ENCODE data around the gene ZNF688.

- TF ChIP-seq CTCF (IDR thresholded peaks at IDR 0.05; ENCODE audit: low read depth, low read length, poor library complexity, severe bottlenecking), result no peak
- no peak for TF ChIP-seq EZH2phosphoT487 (IDR thresholded peaks at IDR 0.05; ENCODE audit: borderline replicate concordance, low read length)
Measured at GRCh38 chr16:30603945-30604315, 32.4 kb upstream of the ZNF688 start.
